ENCODE data around the gene PAK2. TPM values are rescaled to one million over a fixed set of nuclear protein-coding genes. Genes with fewer than 3 reads are reported as not detected.
"Not testable (repeated sequence)": the region's sequence is repeated elsewhere in the genome, so short reads cannot be mapped to it uniquely, and the experiment has no call there.

Gene PAK2
- total RNA-seq, 2 experiments from 2014 or later, result 66.6 to 68.4 TPM

GRCh38 chr3:196867507-196868296 lies 128.0 kb downstream of the PAK2 start, which contains the start of gene SENP5:
Gene SENP5, plus strand, starts transcription at chr3:196867920. Its CDS starts 17,262 bp downstream, at chr3:196885182.
- Mint-ChIP-seq H3K36me3 (ENCODE audit: low read depth) (peaks cover 2% of the 10 kb centered on the region), H3K4me3 (peak within 1 kb of the TSS; percentile 97), H3K27ac (peak within 1 kb of the TSS; percentile 91), H3K27me3 (ENCODE audit: low read depth) (no peaks in the 10 kb centered on the region), H3K9me3 (peaks cover 8% of the 10 kb centered on the region), H3K4me1 (ENCODE audit: low read depth) (peaks cover 31% of the 10 kb centered on the region)
- intact Hi-C loops (cut with micrococcal nuclease), result loop anchor here (1.0 to 5.0 kb wide), 3 partner anchors 75 to 430 kb away; partner anchors contain the start of genes DLG1, FBXO45, NCBP2 and WDR53
- DNase-seq, result peak; percentile 92
- CTCF ChIA-PET, result interaction anchor here (0.8 to 1.5 kb wide), 3 partner anchors 30 to 75 kb away, joined by 3 to 7 read pairs (median 4); partner anchors contain the start of gene NCBP2

DNA sequence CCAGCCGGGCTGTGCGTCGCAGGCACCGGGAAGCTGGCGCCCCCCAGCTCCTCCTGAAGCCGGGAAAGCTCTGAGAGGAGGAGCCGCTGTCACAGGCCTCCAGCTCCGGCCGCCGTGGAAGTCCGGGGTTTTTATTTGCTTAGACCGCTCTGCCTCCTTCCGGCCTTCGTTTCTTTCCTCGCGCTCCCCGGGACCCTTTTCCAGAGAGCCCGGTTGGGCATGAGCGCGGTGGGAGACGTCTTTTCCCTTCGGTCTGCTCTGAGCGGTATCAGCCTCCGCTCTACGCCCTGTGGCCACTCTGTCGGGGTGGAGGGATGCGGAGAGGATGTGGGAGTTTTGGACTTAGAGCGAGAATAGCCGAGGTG lies 128.6 kb downstream of the PAK2 start:
- Mint-ChIP-seq H3K27me3 (ENCODE audit: low read depth) (no peaks in the 10 kb centered on the region), H3K4me3 (peak overlapping the region; percentile 97), H3K9me3 (peaks cover 2% of the 10 kb centered on the region), H3K27ac (peak overlapping the region; percentile 86), H3K36me3 (ENCODE audit: low read depth) (peaks cover 2% of the 10 kb centered on the region), H3K4me1 (ENCODE audit: low read depth) (peaks cover 32% of the 10 kb centered on the region)
- peak; percentile 32 for DNase-seq
- CTCF ChIA-PET, result interaction anchor here (1.1 kb wide), 1 partner anchor 70 kb away, joined by 4 read pairs; no protein-coding TSS in a partner anchor
- intact Hi-C loops (cut with micrococcal nuclease), result loop anchor here (5.0 kb wide), 1 partner anchor 429 kb away; the partner anchor contains the start of gene DLG1

DNA sequence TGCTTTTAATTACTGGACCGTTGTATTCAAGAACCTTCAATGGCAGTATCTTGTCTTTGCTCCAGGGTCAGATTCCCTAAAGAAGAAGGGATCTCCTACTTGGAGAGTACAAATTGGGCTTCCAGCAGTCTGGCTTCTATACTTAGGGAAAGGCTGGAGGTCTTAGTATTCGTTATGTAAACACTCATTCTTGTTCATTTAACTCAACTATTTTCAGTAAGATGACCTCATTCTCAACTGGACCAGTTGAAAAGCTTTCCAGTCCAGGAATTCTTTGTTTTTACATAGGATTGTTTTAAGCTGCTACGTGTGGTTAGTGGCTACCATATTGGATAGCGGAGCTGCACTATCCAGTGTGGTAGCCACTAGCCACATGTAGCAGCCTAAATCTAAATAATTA lies 132.7 kb downstream of the PAK2 start:
- intact Hi-C loops (cut with micrococcal nuclease), result no loop called here
- peaks cover 44% of the 10 kb centered on the region for H3K4me1 Mint-ChIP-seq (ENCODE audit: low read depth)

DNA sequence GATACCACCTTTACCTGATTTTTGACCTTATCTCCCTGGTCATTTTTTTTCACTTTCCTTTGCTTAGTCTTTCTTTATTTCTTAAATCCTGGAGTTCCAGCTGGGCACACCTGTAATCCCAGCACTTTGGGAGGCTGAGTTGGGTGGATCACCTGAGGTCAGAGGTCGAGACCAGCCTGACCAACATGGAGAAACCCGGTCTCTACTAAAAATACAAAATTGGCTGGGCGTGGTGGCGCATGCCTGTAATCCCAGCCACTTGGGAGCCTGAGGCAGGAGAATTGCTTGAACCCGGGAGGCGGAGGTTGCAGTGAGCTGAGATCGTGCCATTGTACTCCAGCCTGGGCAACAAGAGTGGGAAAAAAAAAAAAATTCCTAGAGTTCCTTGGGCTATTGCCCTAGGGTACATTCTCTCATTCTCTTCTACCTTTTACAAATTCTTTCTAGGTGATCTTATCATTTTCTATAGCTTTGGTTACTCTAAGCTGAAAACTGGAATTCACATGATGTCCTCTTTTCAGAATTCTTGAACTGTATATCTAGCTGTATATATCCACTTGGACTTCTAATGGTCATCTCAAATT lies 134.9 kb downstream of the PAK2 start:
- CTCF ChIA-PET, result interaction anchor here (0.7 to 2.0 kb wide), 2 partner anchors 19 to 36 kb away, joined by 7 read pairs; no protein-coding TSS in a partner anchor
- H3K4me3 Mint-ChIP-seq; intact Hi-C loops (cut with micrococcal nuclease); H3K9me3 Mint-ChIP-seq; H3K36me3 Mint-ChIP-seq (ENCODE audit: low read depth); H3K27me3 Mint-ChIP-seq (ENCODE audit: low read depth); DNase-seq; H3K27ac Mint-ChIP-seq: not testable (repeated sequence)
- peaks cover 52% of the 10 kb centered on the region for H3K4me1 Mint-ChIP-seq (ENCODE audit: low read depth)

More for the DNA sequence above, 132.7 kb downstream of the PAK2 start:
- no peak for DNase-seq
- H3K27ac Mint-ChIP-seq, result no peak overlapping the region
- H3K36me3 Mint-ChIP-seq (ENCODE audit: low read depth), result peaks cover 2% of the 10 kb centered on the region
- no peaks in the 10 kb centered on the region for H3K27me3 Mint-ChIP-seq (ENCODE audit: low read depth)
- H3K9me3 Mint-ChIP-seq, result no peaks in the 10 kb centered on the region
- no peak overlapping the region for H3K4me3 Mint-ChIP-seq
- CTCF ChIA-PET, result interaction anchor here (0.5 kb wide), 1 partner anchor 274 kb away, joined by 3 read pairs; no protein-coding TSS in a partner anchor

GRCh38 chr3:196875258-196875657 lies 135.6 kb downstream of the PAK2 start:
- Mint-ChIP-seq H3K27me3 (ENCODE audit: low read depth) (no peaks in the 10 kb centered on the region), H3K36me3 (ENCODE audit: low read depth) (peaks cover 3% of the 10 kb centered on the region), H3K9me3 (no peaks in the 10 kb centered on the region), H3K27ac (no peak overlapping the region), H3K4me1 (ENCODE audit: low read depth) (peaks cover 46% of the 10 kb centered on the region), H3K4me3 (no peak overlapping the region)
- DNase-seq, result no peak
- CTCF ChIA-PET, result interaction anchor here (0.7 to 2.0 kb wide), 2 partner anchors 19 to 36 kb away, joined by 7 read pairs; no protein-coding TSS in a partner anchor
- intact Hi-C loops (cut with micrococcal nuclease), result no loop called here

Other genes with a start within 250 kb of the PAK2 start
- gene RNF168, start 236.1 kb upstream of the PAK2 start, total RNA-seq, result 10 to 100 TPM; 28.9 to 29.1 TPM
- not detected for gene SMCO1, start 224.5 kb upstream of the PAK2 start, total RNA-seq
- gene WDR53, start 171.3 kb upstream of the PAK2 start, total RNA-seq, result 10 to 100 TPM; 14.3 to 15.8 TPM
- gene FBXO45, start 171.2 kb upstream of the PAK2 start, total RNA-seq, result 10 to 100 TPM; 11.8 to 12.8 TPM
- gene NRROS, start 100.2 kb upstream of the PAK2 start, total RNA-seq, result 1 to 10 TPM; 8.1 to 9.2 TPM
- 1 to 10 TPM; 3.1 to 4.4 TPM for gene CEP19, start 27.6 kb upstream of the PAK2 start, total RNA-seq
- 10 to 100 TPM; 30.7 to 32.8 TPM for gene PIGX, start 27.5 kb upstream of the PAK2 start, total RNA-seq
- 10 to 100 TPM; 24.1 to 24.4 TPM for gene SENP5, start 128.1 kb downstream of the PAK2 start, total RNA-seq
- gene NCBP2, start 202.7 kb downstream of the PAK2 start, total RNA-seq, result 10 to 100 TPM; 91.7 to 98.3 TPM
- gene PIGZ, start 229.0 kb downstream of the PAK2 start, total RNA-seq, result under 1 TPM; 0.12 to 0.26 TPM

All from activated naive CD4-positive, alpha-beta T cell treated with anti-CD3 and anti-CD28 coated beads for 36 hours (primary cell).